Subcutaneous adipose tissue (tissue), 4 donors: ENCODE results near the gene RCCD1. TPM values are rescaled to one million over a fixed set of nuclear protein-coding genes. Genes with fewer than 3 reads are reported as not detected.

Source experiments
- total RNA-seq, 4 donors: library from RNA; depleted of rRNA; stranded (reverse); fragments of >200 nt; gene quantifications; one replicate each; pipeline ENCODE4 v1.1.0, GENCODE V29; 2016
- TF ChIP-seq, protein P1 (sequence below): fragments of 450-650 bp; IDR thresholded peaks from one replicate; pipeline ENCODE4 v1.5.1; 2016; ENCODE audit warnings: low read depth, mild to moderate bottlenecking, control low read depth, antibody characterized with exemption, moderate library complexity

RCCD1 gene
- total RNA-seq, 4 donors from 2014 or later: 4.2 to 6.6 (median 5.5) TPM

DNA sequence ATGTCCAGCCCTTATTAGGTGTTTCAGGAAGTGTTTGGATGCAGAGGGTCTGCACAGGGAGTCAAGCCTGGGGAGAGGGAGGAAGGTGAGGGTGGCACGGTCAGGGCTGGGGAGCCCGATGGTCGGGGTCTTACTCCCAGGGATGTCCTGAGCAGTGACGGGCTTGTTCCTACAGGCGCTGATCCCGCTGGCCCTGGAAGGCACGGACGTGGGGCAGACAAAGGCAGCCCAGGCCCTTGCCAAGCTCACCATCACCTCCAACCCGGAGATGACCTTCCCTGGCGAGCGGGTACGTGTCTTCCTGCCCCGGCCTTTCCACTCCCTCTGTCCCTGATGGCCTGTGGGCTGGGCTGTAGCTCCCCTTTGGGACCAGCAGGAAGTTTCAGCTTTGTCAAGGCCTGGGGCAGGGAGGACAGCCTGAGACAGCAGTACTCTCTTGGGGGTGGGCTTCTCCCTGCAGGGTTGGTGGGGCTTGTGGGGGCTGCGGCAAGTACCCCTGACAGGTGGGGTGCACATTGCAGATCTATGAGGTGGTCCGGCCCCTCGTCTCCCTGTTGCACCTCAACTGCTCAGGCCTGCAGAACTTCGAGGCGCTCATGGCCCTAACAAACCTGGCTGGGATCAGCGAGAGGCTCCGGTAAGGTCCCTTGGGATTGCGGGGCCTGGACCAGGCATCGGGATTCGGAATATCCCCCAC, 4.6 kb upstream of the RCCD1 start:
- TF ChIP-seq, protein P1, sequence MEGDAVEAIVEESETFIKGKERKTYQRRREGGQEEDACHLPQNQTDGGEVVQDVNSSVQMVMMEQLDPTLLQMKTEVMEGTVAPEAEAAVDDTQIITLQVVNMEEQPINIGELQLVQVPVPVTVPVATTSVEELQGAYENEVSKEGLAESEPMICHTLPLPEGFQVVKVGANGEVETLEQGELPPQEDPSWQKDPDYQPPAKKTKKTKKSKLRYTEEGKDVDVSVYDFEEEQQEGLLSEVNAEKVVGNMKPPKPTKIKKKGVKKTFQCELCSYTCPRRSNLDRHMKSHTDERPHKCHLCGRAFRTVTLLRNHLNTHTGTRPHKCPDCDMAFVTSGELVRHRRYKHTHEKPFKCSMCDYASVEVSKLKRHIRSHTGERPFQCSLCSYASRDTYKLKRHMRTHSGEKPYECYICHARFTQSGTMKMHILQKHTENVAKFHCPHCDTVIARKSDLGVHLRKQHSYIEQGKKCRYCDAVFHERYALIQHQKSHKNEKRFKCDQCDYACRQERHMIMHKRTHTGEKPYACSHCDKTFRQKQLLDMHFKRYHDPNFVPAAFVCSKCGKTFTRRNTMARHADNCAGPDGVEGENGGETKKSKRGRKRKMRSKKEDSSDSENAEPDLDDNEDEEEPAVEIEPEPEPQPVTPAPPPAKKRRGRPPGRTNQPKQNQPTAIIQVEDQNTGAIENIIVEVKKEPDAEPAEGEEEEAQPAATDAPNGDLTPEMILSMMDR: no peak

DNA sequence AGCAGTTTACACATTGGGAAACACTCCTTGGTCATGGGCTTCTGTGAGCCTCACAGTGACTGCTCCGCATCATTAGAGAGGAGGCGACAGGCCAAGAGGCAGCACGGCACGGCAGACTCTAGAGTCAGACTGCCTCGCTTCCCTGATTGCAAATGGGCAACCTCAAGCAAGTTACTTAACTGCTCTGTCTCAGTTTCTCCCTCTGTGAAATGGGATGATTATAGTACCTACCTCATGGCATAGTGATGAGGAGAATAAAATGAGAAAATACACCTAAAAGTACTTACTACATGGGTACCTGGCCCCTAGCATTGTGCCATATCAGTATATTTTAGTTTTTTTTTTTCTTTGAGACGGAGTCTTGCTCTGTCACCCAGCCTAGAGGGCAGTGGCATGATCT, 4.0 kb upstream of the RCCD1 start:
- TF ChIP-seq, protein P1: no peak

DNA sequence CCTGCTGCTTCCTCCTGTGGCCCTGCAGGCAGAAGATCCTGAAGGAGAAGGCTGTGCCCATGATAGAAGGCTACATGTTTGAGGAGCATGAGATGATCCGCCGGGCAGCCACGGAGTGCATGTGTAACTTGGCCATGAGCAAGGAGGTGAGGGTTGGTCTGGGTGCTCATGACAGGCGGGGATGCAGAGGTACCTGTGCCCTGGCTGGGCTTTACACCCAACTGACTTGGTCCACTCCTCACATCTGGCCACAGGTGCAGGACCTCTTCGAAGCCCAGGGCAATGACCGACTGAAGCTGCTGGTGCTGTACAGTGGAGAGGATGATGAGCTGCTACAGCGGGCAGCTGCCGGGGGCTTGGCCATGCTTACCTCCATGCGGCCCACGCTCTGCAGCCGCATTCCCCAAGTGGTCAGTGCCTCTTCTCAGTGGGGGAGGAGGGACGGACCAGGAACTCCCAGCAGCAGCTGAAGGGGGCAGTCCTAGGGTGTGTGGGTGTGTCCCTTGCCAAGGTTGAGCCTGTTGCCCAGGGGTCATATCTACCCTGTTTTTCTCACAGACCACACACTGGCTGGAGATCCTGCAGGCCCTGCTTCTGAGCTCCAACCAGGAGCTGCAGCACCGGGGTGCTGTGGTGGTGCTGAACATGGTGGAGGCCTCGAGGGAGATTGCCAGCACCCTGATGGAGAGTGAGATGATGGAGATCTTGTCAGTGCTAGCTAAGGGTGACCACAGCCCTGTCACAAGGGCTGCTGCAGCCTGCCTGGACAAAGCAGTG, 1.6 kb upstream of the RCCD1 start:
- TF ChIP-seq, protein P1: no peak

DNA sequence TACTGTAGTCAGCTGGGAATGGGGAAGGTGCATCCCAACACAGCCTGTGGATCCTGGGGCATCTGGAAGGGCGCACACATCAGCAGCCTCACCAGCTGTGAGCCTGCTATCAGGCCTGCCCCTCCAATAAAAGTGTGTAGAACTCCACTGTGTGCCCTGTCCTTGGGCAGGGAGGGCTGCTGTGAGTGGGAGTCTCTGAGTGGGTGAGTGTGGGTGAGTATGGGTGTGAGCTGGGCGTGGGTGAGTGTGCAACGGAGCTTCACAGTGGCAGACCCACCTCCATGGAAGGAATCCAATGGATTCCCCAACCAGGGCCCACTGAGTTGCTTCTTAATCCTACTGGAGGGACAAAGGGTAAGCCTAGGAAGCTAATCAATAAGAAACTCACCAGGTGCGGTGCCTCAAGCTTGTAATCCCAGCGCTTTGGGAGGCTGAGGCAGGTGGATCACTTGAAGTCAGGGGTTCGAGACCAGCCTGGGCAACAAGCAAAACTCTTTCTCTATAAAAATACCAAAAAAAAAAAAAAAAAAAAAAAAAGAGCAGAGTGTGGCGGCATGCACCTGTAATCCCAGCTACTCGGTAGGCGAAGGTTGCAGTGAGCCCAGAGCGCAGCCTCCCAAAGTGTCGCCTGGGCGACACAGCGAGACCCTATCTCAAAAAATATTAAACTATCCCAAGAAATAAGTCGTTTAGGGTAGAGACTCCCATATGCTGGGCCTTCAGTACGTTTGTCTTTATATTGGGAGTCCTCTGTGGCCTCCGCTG, 555 bp upstream of the RCCD1 start:
- TF ChIP-seq, protein P1: no peak

DNA sequence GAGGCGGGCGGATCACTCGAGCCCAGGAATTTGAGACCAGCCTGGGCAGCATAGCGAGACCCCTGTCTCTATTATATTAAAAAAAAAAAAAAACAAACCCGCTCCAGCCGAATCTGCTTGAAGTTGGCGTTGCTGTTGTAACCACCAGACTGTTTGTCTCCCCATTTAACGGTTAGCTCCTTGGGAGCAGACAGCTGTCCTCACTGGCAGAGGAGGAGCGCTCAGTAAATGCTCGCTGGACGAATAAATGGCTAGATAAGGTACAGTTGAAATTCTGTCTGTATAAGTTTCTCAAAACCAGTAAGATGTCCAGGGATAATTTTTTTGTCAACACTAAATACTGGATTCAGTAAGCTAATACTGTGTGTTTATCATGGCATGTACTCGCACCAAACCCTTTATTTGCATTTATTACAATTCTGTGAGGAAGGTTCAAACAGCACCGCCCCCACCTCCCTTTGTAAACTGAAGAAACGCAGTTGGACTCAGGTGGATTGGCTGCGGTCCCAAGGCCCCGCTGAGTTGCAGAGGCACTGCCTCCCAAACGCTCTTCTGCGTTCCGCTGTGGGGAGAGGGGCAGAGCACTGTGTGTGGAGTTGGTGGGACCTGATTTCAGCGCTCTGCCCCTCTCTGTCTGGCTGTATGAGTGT, 1.1 kb downstream of the RCCD1 start:
- TF ChIP-seq, protein P1: no peak

DNA sequence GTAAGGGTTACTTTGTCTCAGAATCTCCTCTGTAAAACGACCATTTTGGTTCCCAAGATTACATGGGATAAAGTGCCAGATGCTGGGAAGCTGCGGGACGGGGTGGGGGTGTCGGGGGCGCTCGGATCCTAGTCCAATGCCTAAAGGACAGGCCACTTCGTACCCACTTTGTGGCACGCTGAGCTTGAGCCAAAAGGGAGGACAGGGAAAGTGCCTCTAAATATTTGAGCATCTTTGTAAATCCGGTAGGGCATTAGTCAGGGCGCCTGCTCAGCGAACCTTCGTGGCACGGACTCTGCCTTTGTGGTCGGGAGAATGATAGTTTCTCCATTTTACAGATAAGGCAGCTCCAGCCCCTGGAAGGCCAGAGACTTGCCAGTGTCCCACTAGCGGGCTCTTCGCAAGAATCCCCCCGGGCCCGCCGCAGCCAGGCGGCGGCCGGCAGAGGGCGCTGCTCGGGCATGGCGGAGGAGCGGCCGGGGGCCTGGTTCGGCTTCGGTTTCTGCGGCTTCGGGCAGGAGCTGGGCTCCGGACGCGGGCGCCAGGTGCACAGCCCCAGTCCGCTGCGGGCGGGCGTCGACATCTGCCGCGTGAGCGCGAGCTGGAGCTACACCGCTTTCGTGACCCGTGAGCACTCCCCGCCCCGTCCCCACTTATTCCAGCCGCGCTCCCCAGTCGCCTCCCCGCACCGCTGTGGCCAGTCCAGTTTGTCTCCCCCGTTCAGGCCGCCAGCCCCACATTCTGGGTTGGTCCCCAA, 1.8 kb downstream of the RCCD1 start:
- TF ChIP-seq, protein P1: no peak
